Activated T-cell treated with anti-CD3 and anti-CD28 coated beads, Interleukin-2, amount 50 U/mL, for 48 hours (primary cell): ENCODE results near the gene ENPEP.
"Not testable (repeated sequence)": the region's sequence is repeated elsewhere in the genome, so short reads cannot be mapped to it uniquely, and the experiment has no call there.

Experiments
- DNase-seq, 2 experiments: peaks; one replicate each; pipeline ENCODE4 v3.0.0-alpha.2; 2020

ENPEP gene

DNA sequence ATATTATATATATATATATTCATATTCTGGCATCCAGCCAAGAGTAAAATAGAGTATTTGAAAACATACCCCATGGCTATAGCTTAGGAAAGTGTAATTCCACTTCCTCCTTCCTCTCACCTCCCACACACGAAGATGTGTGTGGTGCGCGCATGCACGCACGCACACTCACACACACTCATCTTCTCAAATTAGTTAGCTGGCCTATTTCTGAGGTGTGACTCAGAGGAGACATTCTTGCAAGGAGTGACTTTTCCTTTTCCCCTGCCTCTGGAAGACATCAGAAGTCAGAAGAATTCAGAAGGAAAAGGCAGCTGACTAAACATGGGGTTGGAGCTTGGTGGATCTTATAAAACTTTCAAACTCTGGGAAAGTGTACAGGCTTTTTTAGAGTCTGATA lies 8.8 kb downstream of the ENPEP start:
- no peak for DNase-seq

DNA sequence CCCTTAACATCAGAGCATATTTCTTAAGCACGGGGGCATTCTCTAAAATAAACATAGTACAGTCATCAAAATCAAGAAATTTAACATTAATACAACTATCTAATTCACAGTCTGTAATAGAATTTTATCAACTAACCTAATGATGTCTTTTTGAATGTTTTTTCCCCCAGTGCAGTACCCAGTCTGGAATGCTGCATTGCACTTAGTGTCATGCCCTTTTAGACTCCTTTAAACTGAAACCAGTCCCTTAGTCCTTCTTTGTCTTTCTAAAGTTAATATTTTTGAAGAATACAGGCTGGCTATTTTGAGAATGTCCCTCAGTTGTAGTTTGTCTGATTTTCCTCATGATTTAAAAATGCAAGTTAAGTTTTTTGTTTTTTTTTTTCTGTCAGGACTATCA lies 9.5 kb downstream of the ENPEP start:
- no peak for DNase-seq

DNA sequence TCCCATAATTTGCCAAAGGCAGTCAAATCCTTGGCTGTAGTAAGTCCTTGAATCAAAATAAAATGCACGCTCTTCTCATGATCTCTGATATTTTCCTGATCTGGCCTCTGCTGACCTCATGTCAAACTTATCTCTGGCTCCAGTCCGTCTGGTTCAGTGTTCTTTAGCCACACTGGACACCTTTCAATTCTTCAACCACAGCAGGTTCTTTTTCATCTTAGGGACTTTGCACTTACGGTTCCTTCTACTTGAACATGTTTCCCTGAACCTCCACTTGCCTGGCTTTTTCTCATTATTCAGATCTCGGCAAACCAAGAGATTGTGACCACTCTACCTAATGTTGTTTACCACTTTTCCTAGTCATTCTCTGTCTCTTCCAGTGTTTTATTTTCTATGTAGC lies 10.3 kb downstream of the ENPEP start:
- DNase-seq = no peak

DNA sequence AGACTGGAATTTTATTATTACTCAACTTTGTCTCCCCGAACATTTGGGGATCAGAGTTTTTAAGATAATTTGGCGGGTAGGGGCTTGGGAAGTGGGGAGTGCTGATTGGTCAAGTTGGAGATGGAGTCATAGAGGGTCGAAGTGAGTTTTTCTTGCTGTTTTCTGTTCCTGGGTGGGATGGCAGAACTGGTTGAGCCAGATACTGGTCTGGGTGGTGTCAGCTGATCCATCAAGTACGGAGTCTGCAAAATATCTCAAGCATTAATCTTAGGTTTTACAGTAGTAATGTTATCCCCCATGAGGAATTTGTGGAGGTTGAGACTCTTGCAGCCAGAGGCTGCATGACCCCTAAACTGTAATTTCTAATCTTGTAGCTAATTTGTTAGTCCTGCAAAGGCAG lies 10.9 kb downstream of the ENPEP start:
- DNase-seq = not testable (repeated sequence)

DNA sequence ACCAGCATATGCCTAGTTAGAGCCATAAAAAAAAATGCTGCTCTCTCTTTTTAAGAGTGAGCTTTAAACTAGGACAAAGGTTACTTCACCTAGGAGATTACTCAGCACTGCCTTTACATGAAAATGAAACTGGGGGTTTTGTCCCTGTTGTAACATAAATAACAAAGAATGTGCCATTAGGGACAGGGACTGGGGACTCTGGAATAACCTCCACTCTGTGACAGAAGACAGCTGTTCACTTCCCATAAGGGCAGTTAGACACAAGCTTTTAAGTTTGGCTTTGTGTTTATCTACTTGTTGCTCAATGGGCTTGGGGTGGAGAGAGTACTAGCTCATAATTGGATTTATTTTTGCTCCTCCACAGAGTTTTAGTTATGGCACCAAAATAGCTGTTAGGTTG lies 11.9 kb downstream of the ENPEP start:
- DNase-seq = no peak

DNA sequence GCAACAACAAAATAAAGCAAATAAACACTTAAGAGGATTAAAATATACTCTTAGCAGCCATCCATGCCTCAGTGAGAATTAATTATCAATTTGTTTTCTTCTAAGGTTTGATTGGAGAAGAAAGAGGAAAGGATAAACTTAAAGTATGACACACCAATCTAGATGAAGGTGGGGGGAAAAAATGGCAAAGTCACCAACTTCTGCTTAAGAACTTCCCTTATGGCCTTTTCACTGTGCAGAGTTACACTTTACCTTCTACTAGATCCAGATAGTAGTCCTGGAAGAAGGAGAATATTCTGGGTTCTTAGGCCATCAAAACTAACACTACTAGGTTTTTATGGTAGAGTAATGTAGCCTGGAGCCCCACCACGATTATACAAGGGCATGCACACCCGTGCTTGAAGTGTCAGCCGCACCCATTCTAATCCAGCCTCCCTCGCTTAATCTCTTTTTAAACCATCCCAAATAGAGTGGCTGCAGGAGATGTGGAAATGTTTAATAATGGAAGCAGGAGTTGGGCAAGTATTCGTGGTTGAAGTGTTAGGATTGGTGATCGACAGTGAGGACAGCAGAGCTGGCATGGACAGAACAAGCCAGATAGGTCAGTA lies 14.1 kb downstream of the ENPEP start:
- no peak for DNase-seq

DNA sequence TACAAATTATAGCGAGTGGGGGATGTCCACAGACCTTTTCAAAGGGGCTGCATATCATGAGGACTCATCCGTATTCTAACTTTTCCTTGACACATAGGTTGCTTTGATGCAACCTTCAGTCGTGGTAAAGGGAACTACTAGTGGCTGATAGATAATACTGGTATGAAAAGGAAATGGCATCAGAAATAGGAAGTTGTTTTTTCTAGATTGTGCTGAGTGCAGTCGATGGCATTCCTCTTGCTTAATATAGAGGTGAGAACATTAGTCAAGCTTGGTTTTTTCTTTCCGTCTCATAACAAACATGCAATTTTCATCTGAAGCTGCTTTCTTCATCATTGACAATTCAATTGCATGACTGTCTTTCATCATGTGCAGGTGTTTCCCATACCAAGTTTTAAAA lies 16.6 kb downstream of the ENPEP start:
- DNase-seq = no peak

DNA sequence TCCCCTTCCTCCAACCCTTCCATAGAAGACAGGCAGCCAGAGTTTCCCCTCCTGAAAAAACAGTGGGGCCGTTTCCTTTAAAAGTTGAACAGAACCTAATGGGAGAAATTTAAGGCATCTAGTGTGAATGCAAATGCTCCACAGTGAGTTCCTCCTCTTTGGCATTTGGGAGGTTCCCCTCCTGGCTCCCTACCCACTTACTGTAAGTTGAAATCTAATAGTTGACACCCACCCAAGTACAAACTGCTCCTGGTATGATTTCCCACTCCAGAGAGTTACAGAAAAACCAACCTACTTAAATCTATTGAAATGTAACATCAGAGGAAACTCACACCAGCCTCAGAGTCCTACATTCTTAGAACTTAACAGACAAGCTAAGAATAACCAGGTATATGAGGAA lies 17.6 kb downstream of the ENPEP start:
- no peak for DNase-seq

DNA sequence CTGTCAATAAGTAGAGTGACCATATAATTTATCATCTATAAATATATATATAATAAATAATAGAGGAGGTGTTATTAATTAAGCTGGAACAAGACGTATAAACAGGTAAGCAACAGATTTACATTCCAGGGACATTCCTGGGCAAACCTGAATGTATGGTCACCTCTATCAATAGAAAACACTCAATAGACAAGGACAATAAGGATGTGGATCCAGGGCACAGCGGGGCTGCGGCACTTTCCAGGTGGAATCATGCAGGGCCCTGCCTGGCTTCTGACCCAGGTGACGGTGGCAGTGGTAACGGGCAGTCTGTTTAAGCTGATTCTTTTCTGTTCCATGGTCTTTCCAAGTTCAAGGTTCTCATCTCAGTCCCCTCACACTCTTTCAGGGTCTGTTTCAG lies 22.5 kb downstream of the ENPEP start:
- no peak for DNase-seq

DNA sequence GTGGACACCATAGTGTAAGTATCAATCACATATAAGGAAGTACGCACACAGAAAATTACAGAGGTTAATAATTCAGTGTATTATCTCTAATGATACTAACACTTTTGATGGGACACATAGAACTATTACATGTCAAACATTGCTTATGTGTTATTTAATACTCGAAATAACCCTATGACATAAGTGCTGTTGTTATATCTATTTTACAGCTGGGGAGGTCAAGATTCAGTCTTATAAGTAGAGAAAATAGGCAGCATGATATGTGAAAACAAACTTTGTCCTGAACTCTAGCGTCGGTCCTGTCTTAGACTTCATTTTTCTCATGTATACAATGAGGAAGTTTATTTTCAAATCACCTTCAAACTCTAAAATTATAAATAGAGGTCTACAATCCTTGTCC lies 23.2 kb downstream of the ENPEP start:
- DNase-seq = no peak

DNA sequence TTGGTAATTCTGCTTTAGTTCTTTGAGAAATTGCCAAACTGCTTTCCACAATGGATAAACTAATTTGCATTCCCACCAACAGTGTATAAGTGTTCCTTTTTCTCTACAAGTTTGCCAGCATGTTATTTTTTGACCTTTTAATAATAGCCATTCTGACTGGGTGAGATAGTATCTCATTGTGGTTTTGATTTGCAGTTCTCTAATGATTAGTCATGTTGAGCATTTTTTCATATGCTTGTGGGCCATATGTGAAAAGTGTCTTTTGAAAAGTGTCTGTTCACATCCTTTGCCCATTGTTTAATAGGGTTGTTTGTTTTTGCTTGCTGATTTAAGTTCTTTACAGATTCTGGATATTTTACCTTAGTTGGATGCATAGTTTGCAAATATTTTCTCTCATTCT lies 25.9 kb downstream of the ENPEP start:
- DNase-seq = no peak

DNA sequence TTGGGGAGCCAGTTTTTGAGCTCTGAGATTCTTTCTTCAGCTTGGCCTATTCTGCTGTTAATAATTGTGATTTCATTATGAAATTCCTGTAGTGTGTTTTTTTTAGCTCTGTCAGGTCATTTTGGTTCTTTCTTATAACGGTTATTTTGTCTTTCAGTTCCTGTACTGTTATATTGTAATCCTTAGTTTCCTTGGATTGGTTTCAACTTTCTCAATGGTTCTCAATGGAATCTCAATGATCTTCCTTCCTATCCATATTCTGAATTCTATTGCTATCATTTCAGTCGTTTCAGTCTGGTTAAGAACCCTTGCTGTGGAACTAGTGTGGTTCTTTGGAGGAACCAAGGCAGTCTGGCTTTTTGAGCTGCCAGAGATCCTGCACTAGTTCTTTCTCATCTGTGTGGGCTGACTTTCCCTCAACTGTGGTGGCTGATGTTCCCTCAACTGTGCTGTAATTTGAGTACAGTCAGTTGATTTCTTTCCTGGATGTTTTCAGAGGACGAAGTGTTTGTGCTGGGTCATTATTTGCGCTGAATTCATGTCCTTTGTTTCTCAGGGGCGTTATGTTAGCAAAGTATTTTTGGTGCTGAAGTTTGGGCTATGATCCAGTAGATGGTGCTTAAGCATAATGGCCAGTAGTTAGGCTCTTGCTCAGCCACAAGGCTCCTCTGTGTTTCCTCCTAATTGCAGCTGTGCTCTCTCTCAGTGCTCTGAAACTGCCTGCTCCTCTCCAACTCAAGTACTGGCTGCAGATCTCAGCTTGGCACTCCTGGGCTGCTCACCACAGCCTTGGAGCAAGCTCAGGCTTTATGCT lies 27.5 kb downstream of the ENPEP start:
- no peak for DNase-seq

DNA sequence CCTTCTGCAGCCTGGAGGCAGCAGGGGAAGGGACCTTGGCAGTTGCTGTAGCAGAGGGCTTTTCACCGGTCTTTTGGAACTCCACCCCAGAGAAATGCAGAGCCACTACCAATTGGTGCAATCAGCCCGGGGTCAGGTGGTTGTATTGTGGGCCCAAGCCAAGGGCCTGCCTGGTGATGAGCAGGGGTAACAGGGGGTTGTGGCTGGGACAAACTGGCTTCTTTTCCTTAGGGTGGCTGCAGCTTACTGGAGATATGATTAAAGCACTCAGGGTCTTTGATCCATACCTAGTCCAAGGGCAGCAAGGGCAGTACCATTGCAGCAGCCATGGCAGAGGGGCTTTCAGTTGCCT lies 28.1 kb downstream of the ENPEP start:
- no peak for DNase-seq

DNA sequence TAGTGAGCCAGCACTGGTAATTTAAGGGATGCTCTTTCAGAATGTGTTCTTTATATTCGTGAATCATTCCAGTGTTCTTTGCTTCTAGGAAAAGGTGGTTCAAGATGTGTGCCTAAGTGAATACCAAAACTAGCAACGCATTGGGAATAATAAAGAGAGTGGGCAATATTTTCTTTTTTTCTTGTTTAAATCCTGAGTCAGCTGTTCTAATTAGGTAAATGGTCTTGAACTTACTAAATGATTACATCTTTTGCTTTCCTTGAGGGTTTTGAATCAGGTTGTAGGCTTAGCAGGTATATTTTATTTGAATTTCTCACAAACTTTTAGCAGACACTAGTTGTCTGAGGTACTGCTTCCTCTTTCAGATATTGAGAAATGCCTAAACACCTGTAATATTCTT lies 29.5 kb downstream of the ENPEP start:
- no peak for DNase-seq

DNA sequence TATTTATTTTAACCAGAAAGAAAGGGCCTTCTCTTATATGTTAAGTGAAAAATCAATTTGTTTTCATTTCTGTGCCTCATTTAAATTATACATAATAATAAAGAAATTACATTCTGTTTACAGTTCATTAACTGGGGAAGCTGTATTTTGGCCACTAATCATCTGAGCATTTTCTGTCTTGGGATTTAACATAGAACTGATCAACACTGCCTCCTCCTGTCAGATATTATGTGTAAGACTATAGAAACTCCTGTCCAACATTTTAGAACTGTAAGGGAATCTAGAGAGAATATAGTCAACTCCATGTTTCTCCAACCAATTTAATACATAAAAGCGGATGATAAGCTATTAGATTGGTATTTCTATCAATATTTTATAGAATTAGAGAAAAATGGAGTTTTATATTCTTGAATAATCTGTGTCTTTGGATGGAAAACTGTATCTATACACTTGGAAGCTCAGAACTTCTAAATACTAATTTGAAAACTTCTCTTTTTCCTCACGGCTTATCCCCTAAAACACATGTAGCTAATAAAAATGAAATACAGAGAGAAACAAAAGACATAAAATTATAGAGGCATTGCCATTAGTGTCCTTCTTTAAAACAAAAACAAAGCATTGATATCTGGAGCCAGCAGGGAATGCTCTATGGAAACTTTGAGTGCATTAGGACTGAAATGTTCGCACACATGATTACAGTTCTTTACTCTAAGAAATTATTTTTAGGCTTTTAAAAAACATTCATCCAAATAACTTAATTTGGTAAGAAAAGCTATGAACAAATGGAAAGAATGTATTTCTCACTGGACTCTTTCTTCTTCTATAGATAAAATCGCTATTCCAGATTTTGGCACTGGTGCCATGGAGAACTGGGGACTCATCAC lies 33.1 kb downstream of the ENPEP start:
- DNase-seq = no peak

DNA sequence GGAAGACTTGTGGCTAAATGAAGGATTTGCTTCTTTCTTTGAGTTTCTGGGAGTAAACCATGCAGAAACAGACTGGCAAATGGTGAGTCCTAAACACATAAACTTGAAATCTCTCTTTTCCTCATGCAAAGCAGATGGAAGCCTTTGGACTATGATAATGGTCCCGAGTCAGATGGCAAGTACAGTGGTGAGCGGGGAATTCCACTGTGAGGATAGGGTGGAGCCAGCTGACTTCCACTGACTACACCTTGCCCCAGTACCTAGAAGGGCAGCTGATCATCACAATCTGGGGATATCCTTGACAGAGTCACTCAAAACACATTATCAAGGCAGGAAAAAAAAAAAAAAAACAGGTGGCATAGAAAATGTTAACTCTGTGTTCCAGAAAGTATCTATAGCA lies 34.3 kb downstream of the ENPEP start:
- DNase-seq = no peak

DNA sequence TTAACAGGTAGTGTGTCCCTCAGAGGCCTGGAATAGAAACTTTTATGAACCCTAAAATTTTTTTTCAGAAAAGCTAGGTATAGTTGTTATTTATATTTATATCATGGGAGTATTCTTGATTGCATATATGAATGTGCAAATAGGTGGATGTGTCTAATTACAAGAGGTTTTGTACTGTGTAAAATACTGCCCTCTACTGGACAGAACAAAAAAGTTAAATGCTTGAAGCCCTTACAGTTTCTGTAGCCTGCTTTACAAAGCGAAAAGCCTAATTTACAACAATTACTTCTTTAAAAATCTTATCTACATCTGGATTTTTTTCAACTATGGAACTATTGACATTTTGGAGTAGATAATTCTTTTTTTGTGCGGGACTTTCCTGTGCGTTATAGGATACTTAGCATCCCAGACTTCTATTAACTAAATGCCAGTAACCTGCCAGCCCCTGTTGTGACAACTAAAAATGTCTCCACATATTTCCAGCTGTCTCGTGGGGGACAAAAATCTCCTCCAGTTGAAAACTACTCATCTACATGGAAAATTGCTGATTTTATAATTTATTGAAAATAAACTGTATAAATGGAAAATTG lies 35.1 kb downstream of the ENPEP start:
- DNase-seq = no peak

DNA sequence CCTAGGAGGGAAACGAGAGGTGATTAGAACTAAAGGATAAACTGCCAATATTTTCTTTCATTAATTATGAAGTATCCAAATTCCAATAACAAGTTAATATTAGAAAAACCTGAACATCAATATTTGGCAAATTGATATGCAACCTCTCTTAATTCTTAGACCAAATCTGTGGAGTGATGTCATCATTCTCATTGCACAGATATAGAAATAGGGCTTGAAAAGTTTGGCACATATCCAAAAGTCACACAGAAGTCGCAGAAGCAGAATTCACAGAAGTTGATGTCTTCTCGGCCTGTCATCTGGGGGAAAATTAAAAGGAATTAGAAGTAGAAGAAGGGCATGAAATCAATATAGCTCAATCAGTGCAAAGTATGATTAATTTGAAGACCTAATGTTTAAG lies 36.9 kb downstream of the ENPEP start:
- no peak for DNase-seq

DNA sequence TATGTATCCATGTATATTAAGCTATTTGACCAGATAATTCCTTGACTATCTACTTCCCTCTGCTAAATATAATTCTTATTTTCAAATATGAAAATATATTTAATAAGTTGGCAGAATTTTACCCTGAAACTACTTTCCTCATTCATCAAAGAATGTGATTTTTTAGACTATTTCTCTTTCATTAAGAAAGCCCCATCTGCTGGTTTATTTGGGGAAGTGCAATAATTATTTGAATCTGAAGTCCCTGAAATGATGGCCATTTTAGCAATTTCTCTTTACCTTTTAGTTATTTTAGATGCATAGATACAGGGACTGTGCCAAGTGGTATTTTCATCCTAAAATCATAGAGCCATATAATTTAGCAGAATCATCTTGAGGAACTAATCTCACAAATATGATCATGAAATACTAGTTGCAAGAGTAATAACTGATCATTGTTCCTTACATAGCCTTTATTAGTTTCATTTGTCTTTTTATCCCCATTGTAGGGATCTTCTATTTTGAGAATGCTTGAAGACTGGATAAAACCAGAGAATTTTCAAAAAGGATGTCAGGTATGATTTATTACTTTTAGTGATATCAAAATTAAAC lies 39.0 kb downstream of the ENPEP start:
- DNase-seq = no peak

DNA sequence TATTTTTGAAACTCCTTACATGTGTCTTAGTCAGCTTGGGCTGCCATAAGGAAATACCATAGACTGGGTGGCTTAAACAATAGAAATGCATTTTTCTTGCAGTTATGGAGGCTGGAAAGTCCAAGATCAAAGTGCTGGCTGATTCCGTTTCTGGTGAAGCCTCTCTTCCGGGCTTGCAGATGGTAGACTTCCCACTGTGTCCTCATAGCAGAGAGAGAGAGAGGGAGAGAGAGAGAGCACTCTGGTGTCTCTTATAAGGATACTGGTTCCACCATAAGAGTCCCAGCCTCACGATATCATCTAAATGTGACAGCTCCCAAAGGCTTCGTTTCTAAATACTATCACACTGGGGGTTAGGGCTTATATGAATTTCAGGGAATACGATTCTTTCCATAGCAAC lies 39.7 kb downstream of the ENPEP start:
- peak in 1 of 2 experiments; percentile 19 for DNase-seq

DNA sequence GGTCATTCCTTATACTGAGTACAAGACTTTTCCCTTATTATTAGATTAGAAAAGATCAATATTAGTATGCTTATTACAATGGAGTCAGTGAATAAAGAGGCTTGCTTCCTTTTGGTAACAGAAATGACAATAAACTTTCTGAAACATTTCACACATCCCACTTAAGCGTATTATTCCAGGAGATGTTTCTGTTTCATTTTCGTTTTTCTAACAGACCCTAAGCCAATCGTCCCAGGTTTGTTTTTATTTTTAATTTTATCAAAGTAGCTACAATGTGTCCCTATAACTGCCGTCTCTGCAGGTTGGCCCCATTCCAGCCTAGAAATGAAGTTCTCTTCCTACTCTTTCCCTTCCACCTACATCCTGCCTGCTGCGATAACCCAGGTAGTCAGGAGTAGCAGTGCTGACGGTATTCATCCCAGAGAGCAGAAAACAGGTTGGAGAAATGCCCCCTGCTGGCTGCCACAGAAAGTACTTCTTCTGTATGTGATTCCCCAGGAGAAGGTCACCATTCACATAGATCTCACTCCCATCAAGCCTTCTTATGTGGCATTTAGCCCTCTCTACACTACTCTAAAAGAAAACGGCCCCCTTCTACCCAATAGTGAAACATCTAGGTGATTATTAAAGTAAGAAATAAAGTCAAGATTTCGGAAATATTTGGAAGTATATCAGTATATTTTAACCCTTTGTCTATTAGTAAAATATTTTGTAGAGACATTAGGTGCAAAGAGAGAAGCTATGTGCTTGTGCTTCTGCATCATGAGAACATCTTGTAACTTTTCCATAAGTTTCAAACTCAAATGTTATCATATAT lies 40.4 kb downstream of the ENPEP start:
- peak; percentile 68 to 80 for DNase-seq

DNA sequence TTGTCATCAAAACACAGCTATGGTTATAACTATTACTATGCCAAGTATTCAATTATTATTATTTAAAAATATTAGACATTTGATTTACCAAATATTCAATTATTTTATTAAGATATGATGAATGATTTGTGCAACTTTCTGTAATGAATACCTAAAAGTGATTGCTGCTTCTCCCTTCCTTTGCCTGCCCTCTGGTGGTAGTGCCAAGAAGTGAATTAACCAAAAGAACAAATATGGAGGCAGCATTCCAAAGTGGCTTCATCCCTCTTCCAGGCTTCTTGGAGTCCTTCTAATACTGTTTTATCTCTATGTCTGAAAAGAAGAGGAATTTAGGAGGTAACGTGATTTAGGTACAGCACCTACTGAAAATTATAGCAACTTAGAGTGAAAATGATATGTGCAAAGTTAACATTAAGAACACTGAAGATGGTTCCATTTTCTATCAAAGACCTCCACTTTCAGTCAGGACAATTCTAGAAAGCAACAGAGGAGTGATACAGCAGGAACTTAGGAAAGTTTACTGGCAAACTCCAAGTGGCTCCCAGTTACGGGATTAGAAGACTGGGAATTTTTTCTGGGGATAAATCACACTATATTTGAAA lies 43.0 kb downstream of the ENPEP start:
- DNase-seq = peak in 1 of 2 experiments; percentile 22
